SK-N-SH (cell line): ENCODE data around the gene ZNF236.
"Not testable (repeated sequence)": the region's sequence is repeated elsewhere in the genome, so short reads cannot be mapped to it uniquely, and the experiment has no call there.

Experiments used
- CHD2 ChIP-seq: fragments of 150-350 bp; IDR thresholded peaks from 2 replicates; pipeline ENCODE4 v1.6.1; 2018; ENCODE audit warnings: low read length; ENCODE audit not compliant: partially characterized antibody
- CTCF ChIP-seq: fragments of 200-600 bp; sonication (generic); IDR thresholded peaks from 2 replicates; pipeline ENCODE4 v1.6.1; 2017; ENCODE audit warnings: antibody characterized with exemption, mild to moderate bottlenecking, moderate library complexity
- EP300 ChIP-seq, 2 experiments: IDR thresholded peaks; 2 replicates each; pipeline versions ENCODE4 v1.4.0 to v1.6.1; 2012; ENCODE audit warnings: borderline replicate concordance in 1 of 2, low read depth in 1 of 2, low read length in 1 of 2
- EZH2phosphoT487 ChIP-seq: fragments of 200-600 bp; sonication (generic); IDR thresholded peaks from 2 replicates; pipeline ENCODE4 v1.6.1; 2017; ENCODE audit warnings: low read depth, mixed run types, mild to moderate bottlenecking, antibody characterized with exemption, moderate library complexity, borderline replicate concordance
- FOXM1 ChIP-seq: IDR thresholded peaks from 2 replicates; pipeline ENCODE4 v1.4.0; 2012; ENCODE audit warnings: low read depth, mild to moderate bottlenecking
- GABPA ChIP-seq: IDR thresholded peaks from 2 replicates; pipeline ENCODE4 v1.4.0; 2012; ENCODE audit warnings: low read depth, mild to moderate bottlenecking
- POLR2AphosphoS5 ChIP-seq: IDR thresholded peaks from 2 replicates; pipeline ENCODE4 v1.6.1; 2012; ENCODE audit warnings: low read depth, low read length
- RAD21 ChIP-seq: IDR thresholded peaks from 2 replicates; pipeline ENCODE4 v1.6.1; 2012; ENCODE audit warnings: mild to moderate bottlenecking, low read length
- RFX5 ChIP-seq: IDR thresholded peaks from 2 replicates; pipeline ENCODE4 v1.6.1; 2012; ENCODE audit warnings: mild to moderate bottlenecking, improper control_type of control experiment, low read length
- RXRA ChIP-seq: IDR thresholded peaks from 2 replicates; pipeline ENCODE4 v1.4.0; 2012; ENCODE audit warnings: low read depth, mild to moderate bottlenecking, borderline replicate concordance
- SIN3A ChIP-seq: IDR thresholded peaks from 2 replicates; pipeline ENCODE4 v1.6.1; 2012; ENCODE audit warnings: low read depth, mild to moderate bottlenecking, low read length, moderate library complexity, borderline replicate concordance
- TAF1 ChIP-seq: IDR thresholded peaks from 2 replicates; pipeline ENCODE4 v1.6.1; 2012; ENCODE audit warnings: low read depth, mild to moderate bottlenecking, low read length, moderate library complexity, borderline replicate concordance
- TCF12 ChIP-seq: IDR thresholded peaks from 2 replicates; pipeline ENCODE4 v1.4.0; 2012
- TF ChIP-seq, protein P1 (sequence below): IDR thresholded peaks from 2 replicates; pipeline ENCODE4; 2012

DNA sequence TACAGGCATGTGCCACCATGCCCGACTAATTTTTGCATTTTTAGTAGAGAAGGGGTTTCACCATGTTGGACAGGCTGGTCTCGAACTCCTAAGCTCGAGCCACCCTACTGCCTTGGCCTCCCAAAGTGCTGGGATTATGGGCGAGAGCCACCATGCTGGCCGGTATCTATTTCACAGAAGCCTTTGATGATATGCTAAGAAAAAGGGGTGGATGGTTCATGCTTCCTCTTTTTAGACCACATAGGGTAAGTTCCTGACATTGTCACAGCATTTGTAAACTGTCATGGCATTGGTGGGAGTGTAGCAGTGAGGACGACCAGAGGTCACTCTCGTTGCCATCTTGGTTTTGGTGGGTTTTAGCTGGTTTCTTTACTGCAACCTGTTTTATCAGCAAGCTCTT lies 10.8 kb upstream of the ZNF236 start:
- TF ChIP-seq RXRA; EP300 (IDR thresholded peaks at IDR 0.05; ENCODE audit: borderline replicate concordance in 1 of 2, low read depth in 1 of 2, low read length in 1 of 2); FOXM1; RAD21; SIN3A; CTCF; GABPA; RFX5; TAF1; CHD2; POLR2AphosphoS5; TCF12; EZH2phosphoT487: not testable (repeated sequence)
- TF ChIP-seq, protein P1, sequence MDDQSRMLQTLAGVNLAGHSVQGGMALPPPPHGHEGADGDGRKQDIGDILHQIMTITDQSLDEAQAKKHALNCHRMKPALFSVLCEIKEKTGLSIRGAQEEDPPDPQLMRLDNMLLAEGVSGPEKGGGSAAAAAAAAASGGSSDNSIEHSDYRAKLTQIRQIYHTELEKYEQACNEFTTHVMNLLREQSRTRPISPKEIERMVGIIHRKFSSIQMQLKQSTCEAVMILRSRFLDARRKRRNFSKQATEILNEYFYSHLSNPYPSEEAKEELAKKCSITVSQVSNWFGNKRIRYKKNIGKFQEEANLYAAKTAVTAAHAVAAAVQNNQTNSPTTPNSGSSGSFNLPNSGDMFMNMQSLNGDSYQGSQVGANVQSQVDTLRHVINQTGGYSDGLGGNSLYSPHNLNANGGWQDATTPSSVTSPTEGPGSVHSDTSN = not testable (repeated sequence)
